GM23248 (cell line): Measurements from ENCODE around the gene AKT1S1. TPM values are rescaled to one million over a fixed set of nuclear protein-coding genes. Genes with fewer than 3 reads are reported as not detected.

Experiments
- DNase-seq: peaks from one replicate; pipeline ENCODE4 v3.0.0-alpha.2; 2015
- H2AFZ ChIP-seq: fragments of 200-600 bp; sonication (generic); 2 replicates; pipeline ENCODE4 v1.6.1; 2016; ENCODE audit warnings: antibody characterized with exemption
- H3F3A ChIP-seq: fragments of 200-600 bp; sonication (generic); 2 replicates; pipeline ENCODE4 v1.6.1; 2016; ENCODE audit warnings: mild to moderate bottlenecking, antibody characterized with exemption, mixed run types; ENCODE audit not compliant: insufficient read depth
- H3K27ac ChIP-seq: fragments of 200-600 bp; sonication (generic); 2 replicates; pipeline ENCODE4 v1.5.1; 2016; ENCODE audit warnings: mild to moderate bottlenecking
- H3K27me3 ChIP-seq: fragments of 200-600 bp; sonication (generic); replicated peaks from 2 replicates; pipeline ENCODE4 v1.6.1; 2016; ENCODE audit warnings: mild to moderate bottlenecking; ENCODE audit not compliant: insufficient read depth
- H3K36me3 ChIP-seq: fragments of 200-600 bp; sonication (generic); 2 replicates; pipeline ENCODE4 v1.6.1; 2016; ENCODE audit warnings: low read depth, mild to moderate bottlenecking
- H3K4me1 ChIP-seq: fragments of 200-600 bp; sonication (generic); 2 replicates; pipeline ENCODE4 v1.6.1; 2016; ENCODE audit warnings: mild to moderate bottlenecking; ENCODE audit not compliant: insufficient read depth
- H3K4me2 ChIP-seq: fragments of 200-600 bp; sonication (generic); one replicate; pipeline ENCODE4 v1.6.1; 2016; ENCODE audit warnings: mild to moderate bottlenecking; ENCODE audit not compliant: unreplicated experiment
- H3K4me3 ChIP-seq: fragments of 200-600 bp; sonication (generic); 2 replicates; pipeline ENCODE4 v1.5.1; 2016; ENCODE audit warnings: mild to moderate bottlenecking
- H3K79me2 ChIP-seq: fragments of 200-600 bp; sonication (generic); 2 replicates; pipeline ENCODE4 v1.6.1; 2016; ENCODE audit warnings: mild to moderate bottlenecking; ENCODE audit not compliant: insufficient read depth
- H3K9ac ChIP-seq: fragments of 200-600 bp; sonication (generic); 2 replicates; pipeline ENCODE4 v1.6.1; 2016; ENCODE audit warnings: mild to moderate bottlenecking
- H3K9me2 ChIP-seq: fragments of 200-600 bp; sonication (generic); 2 replicates; pipeline ENCODE4 v1.6.1; 2016; ENCODE audit warnings: mixed run types, mild to moderate bottlenecking, moderate library complexity; ENCODE audit not compliant: insufficient read depth
- H3K9me3 ChIP-seq: fragments of 200-600 bp; sonication (generic); one replicate; pipeline ENCODE4 v1.6.1; 2017; ENCODE audit warnings: low read depth
- H4K20me1 ChIP-seq: fragments of 200-600 bp; sonication (generic); 2 replicates; pipeline ENCODE4 v1.6.0; 2016; ENCODE audit not compliant: insufficient read depth
- EZH2 ChIP-seq: fragments of 200-600 bp; sonication (generic); IDR thresholded peaks from 2 replicates; pipeline ENCODE4 v1.6.1; 2018; ENCODE audit warnings: antibody characterized with exemption, mild to moderate bottlenecking; ENCODE audit not compliant: insufficient read depth, poor library complexity, severe bottlenecking
- EZH2phosphoT487 ChIP-seq: fragments of 200-600 bp; sonication (generic); IDR thresholded peaks from 2 replicates; pipeline ENCODE4 v1.6.1; 2018; ENCODE audit warnings: antibody characterized with exemption, moderate library complexity, mild to moderate bottlenecking, low read depth; ENCODE audit not compliant: insufficient read depth
- WGBS, 2 experiments: methylation state at CpG; one replicate each; pipeline ENCODE4 v1.1.6; 2015 to 2017; ENCODE audit warnings: low lambda C conversion rate in 2 of 2, low coverage in 1 of 2; ENCODE audit errors: missing lambda C conversion rate in 2 of 2; 5-methylcytosine and 5-hydroxymethylcytosine counted together
- in situ Hi-C: fragments of 300-500 bp; cut with MboI; formaldehyde crosslinking; loops from 2 replicates; pipeline ENCODE4 v1.15.0; 2020
- polyA plus RNA-seq: library from polyadenylated mRNA; unstranded; fragments of >200 nt; fragmentation: Nextera tagmentation; extraction: Ambion mirVana; gene quantifications from 2 replicates; pipeline ENCODE4 v1.2.1, GENCODE V29; 2016
- total RNA-seq: library from RNA; depleted of rRNA; stranded (reverse); fragments of >200 nt; shearing (Covaris generic); gene quantifications from 2 replicates; pipeline ENCODE4 v1.2.3, GENCODE V29; 2014

The AKT1S1 gene
- total and polyA plus RNA-seq, 2 experiments from 2014 or later, result 17.3 to 60.4 TPM

GRCh38 chr19:49908480-49909420 lies 31.6 kb upstream of the AKT1S1 start:
- Histone ChIP-seq H3K9me2 (no peaks in the 10 kb centered on the region), H3F3A (no peaks in the 10 kb centered on the region), H3K36me3 (no peaks in the 10 kb centered on the region; the same call in 1 of the 2 replicates), H2AFZ (no peak overlapping the region), H3K9ac (no peak overlapping the region), H3K27me3 (no peaks in the 10 kb centered on the region), H3K27ac (no peak overlapping the region), H3K79me2 (peaks cover 7% of the 10 kb centered on the region), H3K4me2 (no peak overlapping the region), H3K4me3 (no peak overlapping the region), H3K9me3 (no peaks in the 10 kb centered on the region), H4K20me1 (no peaks in the 10 kb centered on the region), H3K4me1 (no peaks in the 10 kb centered on the region)
- no peak for TF ChIP-seq EZH2
- no peak for TF ChIP-seq EZH2phosphoT487
- no peak for DNase-seq
- in situ Hi-C loops, result no loop called here
- 96 to 97% methylated on average over 35 to 37 of the region's 37 CpGs for WGBS, 2 experiments

DNA sequence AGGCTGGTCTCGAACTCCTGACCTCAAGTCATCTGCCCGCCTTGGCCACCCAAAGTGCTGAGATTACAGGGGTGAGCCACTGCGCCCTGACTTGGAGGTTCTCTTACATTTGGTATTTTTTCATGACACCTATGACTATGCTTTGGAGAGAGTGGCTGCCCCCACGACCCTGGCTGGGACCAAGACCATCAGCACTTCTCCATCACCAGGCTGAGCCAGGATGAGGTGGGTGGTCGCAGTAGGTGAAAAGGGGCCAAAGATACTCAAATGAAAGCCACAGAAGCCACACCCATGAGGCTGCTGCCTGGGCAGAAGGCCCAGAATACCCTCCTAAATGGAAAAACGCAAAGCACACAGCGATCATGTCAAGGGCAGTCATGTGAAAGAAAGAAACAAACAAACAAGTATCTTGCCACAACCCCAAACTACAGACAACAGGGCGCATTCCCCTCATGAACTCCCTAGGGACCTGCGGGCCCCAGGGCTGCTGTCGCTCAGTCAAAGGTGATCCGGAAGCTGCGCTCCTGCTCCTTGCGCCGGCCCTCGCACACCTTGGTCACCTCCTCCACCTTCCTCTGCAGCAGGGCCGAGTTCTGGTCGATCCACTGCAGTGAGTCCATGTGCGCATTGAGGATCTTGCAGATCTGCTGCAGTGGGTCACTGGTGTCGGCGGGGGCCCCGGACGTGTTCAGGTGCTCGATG lies 30.7 kb upstream of the AKT1S1 start:
- no peaks in the 10 kb centered on the region for H3K27me3 ChIP-seq
- no peak overlapping the region for H2AFZ ChIP-seq
- peaks cover 5% of the 10 kb centered on the region; the same call in 1 of the 2 replicates for H3K79me2 ChIP-seq
- no peaks in the 10 kb centered on the region for H3K9me3 ChIP-seq
- H3K4me3 ChIP-seq, result no peak overlapping the region
- H4K20me1 ChIP-seq, result no peaks in the 10 kb centered on the region
- H3F3A ChIP-seq, result no peaks in the 10 kb centered on the region
- DNase-seq, result no peak
- H3K36me3 ChIP-seq, result no peaks in the 10 kb centered on the region; the same call in 1 of the 2 replicates
- WGBS, 2 experiments, result 92 to 93% methylated on average over 19 to 23 of the region's 23 CpGs
- no peaks in the 10 kb centered on the region for H3K9me2 ChIP-seq
- no peak overlapping the region for H3K27ac ChIP-seq
- no peak overlapping the region for H3K9ac ChIP-seq
- in situ Hi-C loops, result no loop called here
- TF ChIP-seq EZH2, result no peak
- TF ChIP-seq EZH2phosphoT487, result no peak
- no peaks in the 10 kb centered on the region for H3K4me1 ChIP-seq
- no peak overlapping the region for H3K4me2 ChIP-seq

- no peak overlapping the region for H3K4me2 ChIP-seq
- no peaks in the 10 kb centered on the region for H3K9me3 ChIP-seq
- in situ Hi-C loops, result no loop called here
- no peak for DNase-seq
- TF ChIP-seq EZH2phosphoT487, result no peak
- no peak for TF ChIP-seq EZH2
- H3K79me2 ChIP-seq, result peaks cover 5% of the 10 kb centered on the region; the same call in 1 of the 2 replicates
- H3F3A ChIP-seq, result no peaks in the 10 kb centered on the region
- H3K9me2 ChIP-seq, result no peaks in the 10 kb centered on the region
- no peak overlapping the region for H3K27ac ChIP-seq
- no peak overlapping the region for H2AFZ ChIP-seq
- no peaks in the 10 kb centered on the region for H3K4me1 ChIP-seq
- H3K9ac ChIP-seq, result no peak overlapping the region
- H3K4me3 ChIP-seq, result no peak overlapping the region
- H4K20me1 ChIP-seq, result no peaks in the 10 kb centered on the region
- no peaks in the 10 kb centered on the region for H3K27me3 ChIP-seq
- 90 to 91% methylated on average over 16 of the region's 16 CpGs for WGBS, 2 experiments
- H3K36me3 ChIP-seq, result no peaks in the 10 kb centered on the region; the same call in 1 of the 2 replicates
Observed at GRCh38 chr19:49906879-49907564, 29.9 kb upstream of the AKT1S1 start.

DNA sequence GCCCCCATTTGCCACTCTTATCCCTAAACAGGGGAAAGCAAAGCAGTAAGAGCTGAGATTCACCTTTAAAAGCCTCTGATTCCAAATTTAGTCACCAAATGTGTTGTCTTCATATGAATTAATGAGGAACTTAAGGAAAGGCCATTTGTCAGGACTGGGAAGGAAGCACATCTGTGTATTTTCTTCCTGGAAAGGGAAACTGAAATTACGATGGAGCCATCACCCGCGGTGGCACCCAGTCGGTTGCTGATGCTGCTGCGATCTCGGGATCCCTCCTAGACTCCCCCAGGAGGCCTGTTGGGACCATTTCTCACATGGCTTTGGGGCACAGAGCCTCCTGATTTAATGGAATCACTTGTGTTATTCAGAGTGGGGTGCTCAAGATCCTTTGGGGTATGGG lies 27.0 kb upstream of the AKT1S1 start:
- no peaks in the 10 kb centered on the region for H3F3A ChIP-seq
- no peaks in the 10 kb centered on the region for H3K9me2 ChIP-seq
- H2AFZ ChIP-seq, result no peak overlapping the region
- H3K27me3 ChIP-seq, result no peaks in the 10 kb centered on the region
- TF ChIP-seq EZH2 (no peak), EZH2phosphoT487 (no peak)
- WGBS, 2 experiments, result 85 to 89% methylated on average over 6 of the region's 6 CpGs
- no peaks in the 10 kb centered on the region for H4K20me1 ChIP-seq
- no peaks in the 10 kb centered on the region for H3K9me3 ChIP-seq
- no peak overlapping the region for H3K9ac ChIP-seq
- peaks cover 5% of the 10 kb centered on the region; the same call in 1 of the 2 replicates for H3K79me2 ChIP-seq
- H3K27ac ChIP-seq, result no peak overlapping the region
- in situ Hi-C loops, result no loop called here
- no peaks in the 10 kb centered on the region for H3K4me1 ChIP-seq
- no peaks in the 10 kb centered on the region; the same call in 1 of the 2 replicates for H3K36me3 ChIP-seq
- DNase-seq, result no peak
- H3K4me3 ChIP-seq, result no peak overlapping the region
- no peak overlapping the region for H3K4me2 ChIP-seq
